ENCODE measurements around the gene DCTN4.
"Not testable (repeated sequence)": the region's sequence is repeated elsewhere in the genome, so short reads cannot be mapped to it uniquely, and the experiment has no call there.

The DCTN4 gene

GRCh38 chr5:150778088-150778516, 19.3 kb upstream of the DCTN4 start:
- no peak for DNase-seq

GRCh38 chr5:150777685-150778084, 18.9 kb upstream of the DCTN4 start:
- no peak for DNase-seq

- peak; percentile 46 for DNase-seq
These were observed 15.3 kb upstream of the DCTN4 start for GRCh38 chr5:150774145-150774544.

GRCh38 chr5:150771034-150771795, 12.4 kb upstream of the DCTN4 start:
- DNase-seq, result no peak

GRCh38 chr5:150766251-150766650, 7.4 kb upstream of the DCTN4 start:
- no peak for DNase-seq

GRCh38 chr5:150765799-150766169, 7.0 kb upstream of the DCTN4 start:
- no peak for DNase-seq

- DNase-seq, result no peak
These were observed 6.4 kb upstream of the DCTN4 start for GRCh38 chr5:150765011-150765798.

GRCh38 chr5:150764530-150764929, 5.7 kb upstream of the DCTN4 start:
- no peak for DNase-seq

- DNase-seq, result no peak
These were observed 4.4 kb upstream of the DCTN4 start for GRCh38 chr5:150763023-150763769.

- no peak for DNase-seq
These were observed 3.4 kb upstream of the DCTN4 start for GRCh38 chr5:150762211-150762610.

- DNase-seq, result no peak
These were observed 442 bp upstream of the DCTN4 start for GRCh38 chr5:150759334-150759583.

- no peak for DNase-seq
These were observed 650 bp downstream of the DCTN4 start for GRCh38 chr5:150758203-150758530.

GRCh38 chr5:150757087-150757649, 1.6 kb downstream of the DCTN4 start:
- DNase-seq, result no peak

GRCh38 chr5:150753863-150754262, 5.0 kb downstream of the DCTN4 start:
- no peak for DNase-seq

- DNase-seq, result no peak
These were observed 5.4 kb downstream of the DCTN4 start for GRCh38 chr5:150753463-150753862.

- DNase-seq, result no peak
These were observed 7.5 kb downstream of the DCTN4 start for GRCh38 chr5:150751096-150751891.

- DNase-seq, result no peak
These were observed 8.3 kb downstream of the DCTN4 start for GRCh38 chr5:150750469-150750868.

- DNase-seq, result not testable (repeated sequence)
These were observed 15.7 kb downstream of the DCTN4 start for GRCh38 chr5:150743142-150743488.

GRCh38 chr5:150742455-150743141, 16.2 kb downstream of the DCTN4 start:
- DNase-seq, result not testable (repeated sequence)

- no peak for DNase-seq
These were observed 17.8 kb downstream of the DCTN4 start for GRCh38 chr5:150740992-150741391.

GRCh38 chr5:150738862-150739261, 20.0 kb downstream of the DCTN4 start:
- DNase-seq, result no peak

All from amniotic stem cell (primary cell).